HG03280 (cell line): ENCODE data around the gene HLA-DMA.

Experiments used
- ATAC-seq: cut with Tn5 transposase; IDR thresholded peaks from one replicate; pipeline ENCODE4 v1.9.1; 2021; ENCODE audit warnings: mild to moderate bottlenecking, moderate library complexity; ENCODE audit not compliant: unreplicated experiment

The HLA-DMA gene

GRCh38 chr6:32933661-32934085 is 19.2 kb downstream of the HLA-DMA start:
- ATAC-seq: no peak

- ATAC-seq: no peak
Measured at GRCh38 chr6:32932132-32932868, 20.6 kb downstream of the HLA-DMA start.

DNA sequence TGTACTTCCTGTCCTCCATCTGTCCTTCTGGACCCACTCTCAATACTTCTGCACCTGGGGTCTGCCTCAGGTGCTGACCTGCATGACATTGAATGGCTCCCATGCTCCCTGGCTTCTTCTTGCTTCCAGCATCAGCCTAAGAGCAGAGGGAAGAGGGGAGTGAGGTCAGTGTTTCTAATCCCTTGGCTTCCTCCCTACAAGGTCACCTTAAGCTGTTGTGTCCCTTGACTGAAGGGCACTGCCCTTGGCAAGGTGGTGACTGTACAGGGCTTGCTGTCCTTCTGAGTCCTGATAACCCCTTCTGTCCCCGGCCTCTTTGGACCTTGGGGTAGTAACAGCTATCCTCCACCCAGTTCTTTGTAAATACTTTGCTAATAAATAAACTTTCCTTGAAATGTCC is 21.7 kb downstream of the HLA-DMA start:
- ATAC-seq: no peak

- no peak for ATAC-seq
Measured at GRCh38 chr6:32922083-32922482, 30.8 kb downstream of the HLA-DMA start.

GRCh38 chr6:32920715-32921114 is 32.2 kb downstream of the HLA-DMA start:
- ATAC-seq: no peak

GRCh38 chr6:32912951-32913350 is 39.9 kb downstream of the HLA-DMA start:
- no peak for ATAC-seq

DNA sequence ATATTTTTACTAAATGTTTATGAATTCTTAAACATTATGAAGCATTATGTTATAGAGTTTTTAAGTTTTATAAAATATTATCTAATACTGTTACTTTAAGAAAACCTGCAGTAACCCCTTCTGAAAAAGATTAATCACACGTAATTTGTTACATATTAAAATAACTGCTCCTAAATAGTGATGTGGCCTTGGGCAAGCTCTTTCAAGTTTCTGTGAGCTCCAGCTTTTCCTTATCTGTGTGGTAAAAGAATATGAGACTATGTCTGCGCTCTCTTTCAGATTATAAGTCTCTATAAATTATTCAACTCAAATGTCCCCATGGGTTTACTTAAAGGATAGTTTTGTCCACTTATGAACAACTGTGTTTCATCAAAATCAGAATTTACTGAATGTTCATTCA is 44.0 kb downstream of the HLA-DMA start:
- ATAC-seq: no peak

DNA sequence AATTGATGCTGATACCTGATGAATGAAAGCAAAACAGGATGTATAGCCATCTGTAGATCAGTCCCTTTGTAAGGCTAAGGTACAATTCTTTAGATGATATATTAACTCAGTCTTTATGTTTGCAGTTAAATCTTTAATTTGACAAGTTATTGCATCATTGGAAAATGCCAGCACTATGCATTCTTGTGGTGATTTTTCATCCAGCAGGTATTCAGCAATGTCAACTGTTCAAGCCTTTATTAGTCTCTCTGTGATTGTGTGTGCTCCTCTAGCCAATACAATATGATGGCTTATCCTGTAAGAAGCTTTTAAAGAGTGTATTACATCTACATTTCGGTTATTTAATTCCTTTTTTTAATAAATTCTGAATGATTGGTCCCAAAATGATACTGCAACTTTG is 46.4 kb downstream of the HLA-DMA start:
- no peak for ATAC-seq

DNA sequence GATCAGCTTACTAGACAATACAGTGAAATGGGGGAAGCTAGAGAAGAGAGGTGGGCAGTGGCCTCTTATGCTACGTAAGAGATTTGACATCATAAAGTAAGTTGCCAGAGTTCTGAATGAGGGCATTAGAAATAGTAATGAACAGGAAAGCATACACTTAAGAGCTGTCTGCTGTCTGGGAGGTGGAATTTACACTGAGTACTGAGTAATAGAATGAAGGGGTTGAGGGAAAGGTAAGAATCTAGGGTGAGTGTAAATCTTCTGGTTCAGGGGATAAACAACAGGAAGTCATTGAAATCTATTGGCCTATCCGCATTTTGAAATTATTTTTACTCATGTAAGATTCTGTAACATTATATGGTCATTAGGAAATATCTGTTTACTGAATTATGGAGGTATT is 47.8 kb downstream of the HLA-DMA start:
- no peak for ATAC-seq

DNA sequence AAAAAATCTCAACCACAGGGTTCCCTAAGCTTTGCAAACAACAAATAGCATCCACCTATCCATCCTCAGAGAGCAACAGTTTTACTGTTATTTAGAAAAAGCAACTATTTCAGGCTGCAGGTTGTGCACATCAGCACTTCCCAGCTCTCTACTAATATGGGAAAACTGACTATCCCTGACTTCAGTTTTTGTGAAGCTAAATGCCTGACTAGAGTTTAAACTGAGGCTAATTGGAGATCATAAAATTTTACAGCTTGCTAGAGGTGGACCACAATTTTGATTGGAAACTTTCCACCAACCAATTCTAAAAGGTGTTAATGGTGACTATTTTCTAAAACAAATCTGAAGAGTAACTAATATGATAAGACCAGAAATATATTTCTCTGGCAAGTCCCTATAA is 48.9 kb downstream of the HLA-DMA start:
- ATAC-seq: no peak
